GM23248 (cell line): ENCODE measurements around the gene SPG21. TPM values are rescaled to one million over a fixed set of nuclear protein-coding genes. Genes with fewer than 3 reads are reported as not detected.

Experiments
- DNase-seq: peaks from one replicate; pipeline ENCODE4 v3.0.0-alpha.2; 2015
- H2AFZ ChIP-seq: fragments of 200-600 bp; sonication (generic); 2 replicates; pipeline ENCODE4 v1.6.1; 2016; ENCODE audit warnings: antibody characterized with exemption
- H3F3A ChIP-seq: fragments of 200-600 bp; sonication (generic); 2 replicates; pipeline ENCODE4 v1.6.1; 2016; ENCODE audit warnings: mild to moderate bottlenecking, antibody characterized with exemption, mixed run types; ENCODE audit not compliant: insufficient read depth
- H3K27ac ChIP-seq: fragments of 200-600 bp; sonication (generic); 2 replicates; pipeline ENCODE4 v1.5.1; 2016; ENCODE audit warnings: mild to moderate bottlenecking
- H3K27me3 ChIP-seq: fragments of 200-600 bp; sonication (generic); replicated peaks from 2 replicates; pipeline ENCODE4 v1.6.1; 2016; ENCODE audit warnings: mild to moderate bottlenecking; ENCODE audit not compliant: insufficient read depth
- H3K36me3 ChIP-seq: fragments of 200-600 bp; sonication (generic); 2 replicates; pipeline ENCODE4 v1.6.1; 2016; ENCODE audit warnings: low read depth, mild to moderate bottlenecking
- H3K4me1 ChIP-seq: fragments of 200-600 bp; sonication (generic); 2 replicates; pipeline ENCODE4 v1.6.1; 2016; ENCODE audit warnings: mild to moderate bottlenecking; ENCODE audit not compliant: insufficient read depth
- H3K4me2 ChIP-seq: fragments of 200-600 bp; sonication (generic); one replicate; pipeline ENCODE4 v1.6.1; 2016; ENCODE audit warnings: mild to moderate bottlenecking; ENCODE audit not compliant: unreplicated experiment
- H3K4me3 ChIP-seq: fragments of 200-600 bp; sonication (generic); 2 replicates; pipeline ENCODE4 v1.5.1; 2016; ENCODE audit warnings: mild to moderate bottlenecking
- H3K79me2 ChIP-seq: fragments of 200-600 bp; sonication (generic); 2 replicates; pipeline ENCODE4 v1.6.1; 2016; ENCODE audit warnings: mild to moderate bottlenecking; ENCODE audit not compliant: insufficient read depth
- H3K9ac ChIP-seq: fragments of 200-600 bp; sonication (generic); 2 replicates; pipeline ENCODE4 v1.6.1; 2016; ENCODE audit warnings: mild to moderate bottlenecking
- H3K9me2 ChIP-seq: fragments of 200-600 bp; sonication (generic); 2 replicates; pipeline ENCODE4 v1.6.1; 2016; ENCODE audit warnings: mixed run types, mild to moderate bottlenecking, moderate library complexity; ENCODE audit not compliant: insufficient read depth
- H3K9me3 ChIP-seq: fragments of 200-600 bp; sonication (generic); one replicate; pipeline ENCODE4 v1.6.1; 2017; ENCODE audit warnings: low read depth
- H4K20me1 ChIP-seq: fragments of 200-600 bp; sonication (generic); 2 replicates; pipeline ENCODE4 v1.6.0; 2016; ENCODE audit not compliant: insufficient read depth
- EZH2 ChIP-seq: fragments of 200-600 bp; sonication (generic); IDR thresholded peaks from 2 replicates; pipeline ENCODE4 v1.6.1; 2018; ENCODE audit warnings: antibody characterized with exemption, mild to moderate bottlenecking; ENCODE audit not compliant: insufficient read depth, poor library complexity, severe bottlenecking
- EZH2phosphoT487 ChIP-seq: fragments of 200-600 bp; sonication (generic); IDR thresholded peaks from 2 replicates; pipeline ENCODE4 v1.6.1; 2018; ENCODE audit warnings: antibody characterized with exemption, moderate library complexity, mild to moderate bottlenecking, low read depth; ENCODE audit not compliant: insufficient read depth
- WGBS, 2 experiments: methylation state at CpG; one replicate each; pipeline ENCODE4 v1.1.6; 2015 to 2017; ENCODE audit warnings: low lambda C conversion rate in 2 of 2, low coverage in 1 of 2; ENCODE audit errors: missing lambda C conversion rate in 2 of 2; 5-methylcytosine and 5-hydroxymethylcytosine counted together
- in situ Hi-C: fragments of 300-500 bp; cut with MboI; formaldehyde crosslinking; loops from 2 replicates; pipeline ENCODE4 v1.15.0; 2020
- polyA plus RNA-seq: library from polyadenylated mRNA; unstranded; fragments of >200 nt; fragmentation: Nextera tagmentation; extraction: Ambion mirVana; gene quantifications from 2 replicates; pipeline ENCODE4 v1.2.1, GENCODE V29; 2016
- total RNA-seq: library from RNA; depleted of rRNA; stranded (reverse); fragments of >200 nt; shearing (Covaris generic); gene quantifications from 2 replicates; pipeline ENCODE4 v1.2.3, GENCODE V29; 2014

The SPG21 gene
- total and polyA plus RNA-seq, 2 experiments from 2014 or later, result 78.4 to 106 TPM

GRCh38 chr15:64928626-64929220, 61.0 kb downstream of the SPG21 start:
- no peak overlapping the region for H3K27ac ChIP-seq

GRCh38 chr15:64926661-64927060, 63.1 kb downstream of the SPG21 start:
- no peaks in the 10 kb centered on the region for H3K27me3 ChIP-seq
- no peaks in the 10 kb centered on the region for H3K9me3 ChIP-seq
- no peak overlapping the region for H3K4me3 ChIP-seq
- H3K9me2 ChIP-seq, result no peaks in the 10 kb centered on the region
- H3K4me1 ChIP-seq, result no peaks in the 10 kb centered on the region
- H3K36me3 ChIP-seq, result no peaks in the 10 kb centered on the region
- in situ Hi-C loops, result no loop called here
- H3K27ac ChIP-seq, result no peak overlapping the region
- no peak overlapping the region for H3K9ac ChIP-seq
- no peak overlapping the region for H3K4me2 ChIP-seq
- no peaks in the 10 kb centered on the region for H3K79me2 ChIP-seq
- no peaks in the 10 kb centered on the region for H4K20me1 ChIP-seq
- no peak overlapping the region for H2AFZ ChIP-seq
- no peak for TF ChIP-seq EZH2
- no peak for TF ChIP-seq EZH2phosphoT487
- 76 to 80% methylated on average over 7 to 8 of the region's 8 CpGs for WGBS, 2 experiments
- no peaks in the 10 kb centered on the region for H3F3A ChIP-seq
- no peak for DNase-seq

More at GRCh38 chr15:64928626-64929220, 61.0 kb downstream of the SPG21 start:
- WGBS, 2 experiments, result 90 to 92% methylated on average over 10 of the region's 10 CpGs
- Histone ChIP-seq H3K4me1 (no peaks in the 10 kb centered on the region), H3K4me2 (no peak overlapping the region), H3K9me2 (no peaks in the 10 kb centered on the region), H3K9ac (no peak overlapping the region), H3K27me3 (no peaks in the 10 kb centered on the region), H3K79me2 (no peaks in the 10 kb centered on the region), H4K20me1 (no peaks in the 10 kb centered on the region), H3K4me3 (no peak overlapping the region), H3K36me3 (no peaks in the 10 kb centered on the region), H3F3A (no peaks in the 10 kb centered on the region), H3K9me3 (no peaks in the 10 kb centered on the region), H2AFZ (no peak overlapping the region)
- no peak for TF ChIP-seq EZH2phosphoT487
- TF ChIP-seq EZH2, result no peak
- DNase-seq, result no peak
- in situ Hi-C loops, result no loop called here

GRCh38 chr15:64925335-64926330, 64.1 kb downstream of the SPG21 start:
- no peaks in the 10 kb centered on the region for H3K9me3 ChIP-seq
- H3K9ac ChIP-seq, result no peak overlapping the region
- no peak overlapping the region for H2AFZ ChIP-seq
- H3K4me2 ChIP-seq, result no peak overlapping the region
- no peaks in the 10 kb centered on the region for H3K9me2 ChIP-seq
- H4K20me1 ChIP-seq, result no peaks in the 10 kb centered on the region
- TF ChIP-seq EZH2, result no peak
- TF ChIP-seq EZH2phosphoT487, result no peak
- no peaks in the 10 kb centered on the region for H3K4me1 ChIP-seq
- 79 to 86% methylated on average over 13 of the region's 13 CpGs for WGBS, 2 experiments
- no peaks in the 10 kb centered on the region for H3K27me3 ChIP-seq
- H3K27ac ChIP-seq, result no peak overlapping the region
- H3K36me3 ChIP-seq, result no peaks in the 10 kb centered on the region
- H3F3A ChIP-seq, result no peaks in the 10 kb centered on the region
- in situ Hi-C loops, result no loop called here
- H3K4me3 ChIP-seq, result no peak overlapping the region
- no peaks in the 10 kb centered on the region for H3K79me2 ChIP-seq
- DNase-seq, result no peak

- Histone ChIP-seq H3F3A (no peaks in the 10 kb centered on the region), H3K4me2 (no peak overlapping the region), H3K36me3 (no peaks in the 10 kb centered on the region), H3K79me2 (no peaks in the 10 kb centered on the region), H3K9me2 (no peaks in the 10 kb centered on the region), H3K4me1 (no peaks in the 10 kb centered on the region), H3K27me3 (no peaks in the 10 kb centered on the region), H3K9me3 (no peaks in the 10 kb centered on the region), H2AFZ (no peak overlapping the region), H3K4me3 (no peak overlapping the region), H3K9ac (no peak overlapping the region), H4K20me1 (no peaks in the 10 kb centered on the region), H3K27ac (no peak overlapping the region)
- WGBS, 2 experiments, result 66 to 72% methylated on average over 2 of the region's 2 CpGs
- TF ChIP-seq EZH2phosphoT487, result no peak
- TF ChIP-seq EZH2, result no peak
- no peak for DNase-seq
- in situ Hi-C loops, result no loop called here
Observed at GRCh38 chr15:64923546-64923945, 66.2 kb downstream of the SPG21 start.
